A549 (cell line): ENCODE data around the gene CNPY4. TPM values are rescaled to one million over a fixed set of nuclear protein-coding genes. Genes with fewer than 3 reads are reported as not detected.

Experiments
- ATAC-seq, 2 experiments: fragments of 200-7000 bp in 1 of 2; fragments of >200 bp in 1 of 2; cut with Nextera tagmentation in 1 of 2; cut with Tn5 transposase in 1 of 2; 3 replicates each; pipeline versions ENCODE4 v1.8.0 to v1.9.1; 2018 to 2020; ENCODE audit warnings: mild to moderate bottlenecking in 1 of 2, moderate library complexity in 1 of 2
- CTCF ChIA-PET: fragments of 300-600 bp; sonication (Branson Sonifier 250); formaldehyde crosslinking; extraction: SDS; loops from one replicate; lab custom pipeline; 2021; ENCODE audit warnings: antibody characterized with exemption, inconsistent platforms; lab: Yijun Ruan, JAX
- POLR2A ChIA-PET: fragments of 350-600 bp; formaldehyde crosslinking; extraction: SDS; loops from one replicate; lab custom pipeline; 2021; ENCODE audit warnings: antibody characterized with exemption, inconsistent platforms; lab: Yijun Ruan, JAX
- DNase-seq, 2 experiments: peaks; one replicate each; pipeline versions ENCODE4 v3.0.0 to v3.0.0-alpha.2; 2011 to 2016; ENCODE audit warnings: low read depth in 1 of 2, low spot score in 1 of 2
- FAIRE-seq: peaks from 2 replicates; lab custom pipeline; 2011; peaks lifted over from hg19 to GRCh38; lab: Jason Lieb, UNC
- H3K27ac ChIP-seq, 2 experiments: fragments of >200 bp; sonication (Bioruptor Twin); formaldehyde crosslinking; 3 replicates each; pipeline ENCODE4 v1.5.1; 2016 to 2017
- H3K4me1 ChIP-seq: fragments of >200 bp; sonication (Bioruptor Twin); formaldehyde crosslinking; 3 replicates; pipeline ENCODE4 v1.6.1; 2016
- H3K4me2 ChIP-seq: fragments of >200 bp; sonication (Bioruptor Twin); formaldehyde crosslinking; 3 replicates; pipeline ENCODE4 v1.6.1; 2016
- H3K4me3 ChIP-seq: fragments of >200 bp; sonication (Bioruptor Twin); formaldehyde crosslinking; 3 replicates; pipeline ENCODE4 v1.5.1; 2016
- H3K9me3 ChIP-seq: fragments of >200 bp; sonication (Bioruptor Twin); formaldehyde crosslinking; 3 replicates; pipeline ENCODE4 v1.6.1; 2016
- CBX2 ChIP-seq: fragments of 200-600 bp; sonication (generic); IDR thresholded peaks from 2 replicates; pipeline ENCODE4 v1.6.1; 2016; ENCODE audit warnings: low read depth, mild to moderate bottlenecking, borderline replicate concordance
- CBX8 ChIP-seq: fragments of 200-600 bp; sonication (generic); IDR thresholded peaks from 2 replicates; pipeline ENCODE4 v1.6.1; 2016
- CHD2 ChIP-seq: fragments of 150-350 bp; IDR thresholded peaks from 2 replicates; pipeline ENCODE4 v1.6.1; 2014; ENCODE audit warnings: low read length; ENCODE audit not compliant: partially characterized antibody
- CHD4 ChIP-seq: fragments of 200-600 bp; sonication (generic); IDR thresholded peaks from 2 replicates; pipeline ENCODE4 v1.6.1; 2016; ENCODE audit warnings: antibody characterized with exemption, mild to moderate bottlenecking, borderline replicate concordance
- EP300 ChIP-seq, 2 experiments: fragments of >200 bp; sonication (Bioruptor Twin); formaldehyde crosslinking; IDR thresholded peaks; 2 replicates in 1 of 2; 3 replicates in 1 of 2; pipeline ENCODE4 v1.6.1; 2016 to 2017
- GATA3 ChIP-seq: IDR thresholded peaks from 2 replicates; pipeline ENCODE4 v1.6.1; 2012; ENCODE audit warnings: borderline replicate concordance
- MAZ ChIP-seq: fragments of 150-350 bp; IDR thresholded peaks from 2 replicates; pipeline ENCODE4 v1.6.1; 2014; ENCODE audit warnings: antibody characterized with exemption, low read depth, low read length, borderline replicate concordance
- POLR2A ChIP-seq: IDR thresholded peaks from 2 replicates; pipeline ENCODE4 v1.6.1; 2012; ENCODE audit warnings: mild to moderate bottlenecking, low read length
- POLR2AphosphoS2 ChIP-seq: conservative IDR thresholded peaks from 2 replicates; pipeline ENCODE4 v1.6.1; 2012; ENCODE audit warnings: low read length, improper control_type of control experiment, inconsistent platforms
- RCOR1 ChIP-seq: fragments of 150-350 bp; IDR thresholded peaks from 2 replicates; pipeline ENCODE4 v1.6.1; 2014; ENCODE audit warnings: antibody characterized with exemption, low read length, low read depth
- SREBF2 ChIP-seq: fragments of 450-650 bp; IDR thresholded peaks from 2 replicates; pipeline ENCODE4 v1.6.1; 2014; ENCODE audit warnings: mild to moderate bottlenecking, moderate library complexity
- TFCP2L1 ChIP-seq: fragments of 250-450 bp; sonication (Bioruptor Pico); IDR thresholded peaks from 2 replicates; pipeline ENCODE4 v1.5.0; 2021; ENCODE audit warnings: mild to moderate bottlenecking
- ZSCAN20 ChIP-seq: fragments of 250-450 bp; sonication (Bioruptor Pico); IDR thresholded peaks from 2 replicates; pipeline ENCODE4 v1.8.0; 2022; ENCODE audit warnings: mild to moderate bottlenecking, moderate library complexity
- WGBS: methylation state at CpG from one replicate; pipeline ENCODE4 v1.1.6; 2017; ENCODE audit errors: missing lambda C conversion rate; 5-methylcytosine and 5-hydroxymethylcytosine counted together
- polyA plus RNA-seq, 4 experiments: library from polyadenylated mRNA; depleted of rRNA in 3 of 4; stranded (reverse); fragments of >200 nt; fragmentation: RNase III in 1 of 4; extraction: RNeasy Plus Mini Kit Qiagen cat#74134 plus additional on column Dnase treatment in 1 of 4; gene quantifications; 2 replicates in 3 of 4; 3 replicates in 1 of 4; pipeline ENCODE4 v1.2.3, GENCODE V29; 2011 to 2017
- TF ChIP-seq, protein P1 (sequence below): fragments of >200 bp; sonication (Bioruptor Twin); formaldehyde crosslinking; IDR thresholded peaks from 2 replicates; pipeline ENCODE4 v1.6.1; 2016
- TF ChIP-seq, protein P2 (sequence below): fragments of 250-450 bp; sonication (Bioruptor Pico); IDR thresholded peaks from 2 replicates; pipeline ENCODE4 v1.5.0; 2020; ENCODE audit warnings: low read depth, mild to moderate bottlenecking, moderate library complexity
- TF ChIP-seq, protein P3 (sequence below): fragments of >200 bp; sonication (Bioruptor Twin); formaldehyde crosslinking; IDR thresholded peaks from 3 replicates; pipeline ENCODE4 v1.5.1; 2016
- TF ChIP-seq, protein P4 (sequence below): fragments of 450-650 bp; IDR thresholded peaks from 2 replicates; pipeline ENCODE4 v1.6.1; 2014; ENCODE audit warnings: antibody characterized with exemption
- TF ChIP-seq, protein P5 (sequence below): IDR thresholded peaks from 2 replicates; pipeline ENCODE4 v1.6.1; 2012

Gene CNPY4
- polyA plus RNA-seq, 2 of the 4 experiments (the other 2 are of a cell fraction), result 11.7 to 22.8 TPM

DNA sequence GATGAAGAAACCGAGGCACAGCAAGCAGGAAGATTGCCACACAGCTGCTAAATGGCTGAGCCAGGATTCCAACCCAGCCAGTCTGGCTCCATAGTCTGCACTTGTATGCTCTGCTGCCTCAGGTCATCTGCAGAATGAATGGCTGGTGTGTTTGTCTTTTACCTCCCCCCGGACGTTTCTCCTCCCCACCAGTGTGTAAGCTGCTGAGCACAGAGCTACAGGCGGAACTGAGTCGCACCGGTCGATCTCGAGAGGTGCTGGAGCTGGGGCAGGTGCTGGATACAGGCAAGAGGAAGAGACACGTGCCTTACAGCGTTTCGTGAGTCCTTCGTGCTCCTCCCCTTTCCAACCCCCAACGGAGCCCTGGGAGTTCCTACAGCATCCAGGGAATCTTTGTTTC lies 2.6 kb downstream of the CNPY4 start:
- no peaks in the 10 kb centered on the region for H3K9me3 ChIP-seq
- no peak for DNase-seq
- TF ChIP-seq, protein P1, sequence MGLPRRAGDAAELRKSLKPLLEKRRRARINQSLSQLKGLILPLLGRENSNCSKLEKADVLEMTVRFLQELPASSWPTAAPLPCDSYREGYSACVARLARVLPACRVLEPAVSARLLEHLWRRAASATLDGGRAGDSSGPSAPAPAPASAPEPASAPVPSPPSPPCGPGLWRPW, result no peak
- TF ChIP-seq POLR2A, result no peak
- TF ChIP-seq, all 56 proteins: peak for 0
- WGBS, result 85% methylated on average over 13 of the region's 13 CpGs
- no peak for FAIRE-seq
- ATAC-seq, result no peak
- Histone ChIP-seq H3K4me2 (no peak overlapping the region), H3K27ac (no peak overlapping the region), H3K4me3 (no peak overlapping the region), H3K4me1 (peaks cover 29% of the 10 kb centered on the region)
- CTCF ChIA-PET, result interaction anchor here (1.5 to 5.6 kb wide), 2 partner anchors 8 to 9 kb away, joined by 4 to 46 read pairs; no protein-coding TSS in a partner anchor
- POLR2A ChIA-PET, result interaction anchor here (1.4 to 1.8 kb wide), 2 partner anchors 21 to 307 kb away, joined by 4 to 6 read pairs; partner anchors contain the start of genes AP4M1, MCM7 and MEPCE

DNA sequence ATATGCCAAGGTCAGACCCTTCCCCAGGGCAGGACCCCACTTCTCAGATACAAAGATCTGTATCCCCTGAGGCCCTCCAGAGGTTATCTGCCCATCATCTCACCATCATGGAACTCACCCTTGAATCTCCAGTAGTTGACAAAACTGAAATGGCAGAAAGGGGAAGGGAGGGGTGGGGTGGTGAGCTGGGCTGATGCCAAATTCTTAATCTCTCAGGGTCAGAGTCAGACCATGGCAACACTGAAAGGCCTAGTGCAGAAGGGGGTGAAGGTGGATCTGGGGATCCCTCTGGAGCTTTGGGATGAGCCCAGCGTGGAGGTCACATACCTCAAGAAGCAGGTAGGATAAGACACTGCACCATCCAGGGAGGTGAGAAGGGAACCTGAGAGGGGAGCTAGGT lies 3.1 kb downstream of the CNPY4 start:
- TF ChIP-seq, protein P2, sequence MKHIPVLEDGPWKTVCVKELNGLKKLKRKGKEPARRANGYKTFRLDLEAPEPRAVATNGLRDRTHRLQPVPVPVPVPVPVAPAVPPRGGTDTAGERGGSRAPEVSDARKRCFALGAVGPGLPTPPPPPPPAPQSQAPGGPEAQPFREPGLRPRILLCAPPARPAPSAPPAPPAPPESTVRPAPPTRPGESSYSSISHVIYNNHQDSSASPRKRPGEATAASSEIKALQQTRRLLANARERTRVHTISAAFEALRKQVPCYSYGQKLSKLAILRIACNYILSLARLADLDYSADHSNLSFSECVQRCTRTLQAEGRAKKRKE (CRISPR knock-in tag), result no peak
- TF ChIP-seq, protein P3, sequence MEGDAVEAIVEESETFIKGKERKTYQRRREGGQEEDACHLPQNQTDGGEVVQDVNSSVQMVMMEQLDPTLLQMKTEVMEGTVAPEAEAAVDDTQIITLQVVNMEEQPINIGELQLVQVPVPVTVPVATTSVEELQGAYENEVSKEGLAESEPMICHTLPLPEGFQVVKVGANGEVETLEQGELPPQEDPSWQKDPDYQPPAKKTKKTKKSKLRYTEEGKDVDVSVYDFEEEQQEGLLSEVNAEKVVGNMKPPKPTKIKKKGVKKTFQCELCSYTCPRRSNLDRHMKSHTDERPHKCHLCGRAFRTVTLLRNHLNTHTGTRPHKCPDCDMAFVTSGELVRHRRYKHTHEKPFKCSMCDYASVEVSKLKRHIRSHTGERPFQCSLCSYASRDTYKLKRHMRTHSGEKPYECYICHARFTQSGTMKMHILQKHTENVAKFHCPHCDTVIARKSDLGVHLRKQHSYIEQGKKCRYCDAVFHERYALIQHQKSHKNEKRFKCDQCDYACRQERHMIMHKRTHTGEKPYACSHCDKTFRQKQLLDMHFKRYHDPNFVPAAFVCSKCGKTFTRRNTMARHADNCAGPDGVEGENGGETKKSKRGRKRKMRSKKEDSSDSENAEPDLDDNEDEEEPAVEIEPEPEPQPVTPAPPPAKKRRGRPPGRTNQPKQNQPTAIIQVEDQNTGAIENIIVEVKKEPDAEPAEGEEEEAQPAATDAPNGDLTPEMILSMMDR, result no peak
- TF ChIP-seq RCOR1, result no peak
- TF ChIP-seq, protein P1, result no peak
- TF ChIP-seq MAZ, result no peak
- no peak for TF ChIP-seq SREBF2
- TF ChIP-seq POLR2AphosphoS2, result no peak
- no peak for TF ChIP-seq GATA3
- no peak for TF ChIP-seq ZSCAN20 (CRISPR knock-in tag)
- TF ChIP-seq, protein P4, sequence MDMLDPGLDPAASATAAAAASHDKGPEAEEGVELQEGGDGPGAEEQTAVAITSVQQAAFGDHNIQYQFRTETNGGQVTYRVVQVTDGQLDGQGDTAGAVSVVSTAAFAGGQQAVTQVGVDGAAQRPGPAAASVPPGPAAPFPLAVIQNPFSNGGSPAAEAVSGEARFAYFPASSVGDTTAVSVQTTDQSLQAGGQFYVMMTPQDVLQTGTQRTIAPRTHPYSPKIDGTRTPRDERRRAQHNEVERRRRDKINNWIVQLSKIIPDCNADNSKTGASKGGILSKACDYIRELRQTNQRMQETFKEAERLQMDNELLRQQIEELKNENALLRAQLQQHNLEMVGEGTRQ, result no peak
- TF ChIP-seq, protein P5, sequence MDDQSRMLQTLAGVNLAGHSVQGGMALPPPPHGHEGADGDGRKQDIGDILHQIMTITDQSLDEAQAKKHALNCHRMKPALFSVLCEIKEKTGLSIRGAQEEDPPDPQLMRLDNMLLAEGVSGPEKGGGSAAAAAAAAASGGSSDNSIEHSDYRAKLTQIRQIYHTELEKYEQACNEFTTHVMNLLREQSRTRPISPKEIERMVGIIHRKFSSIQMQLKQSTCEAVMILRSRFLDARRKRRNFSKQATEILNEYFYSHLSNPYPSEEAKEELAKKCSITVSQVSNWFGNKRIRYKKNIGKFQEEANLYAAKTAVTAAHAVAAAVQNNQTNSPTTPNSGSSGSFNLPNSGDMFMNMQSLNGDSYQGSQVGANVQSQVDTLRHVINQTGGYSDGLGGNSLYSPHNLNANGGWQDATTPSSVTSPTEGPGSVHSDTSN, result no peak
- TF ChIP-seq TFCP2L1 (CRISPR knock-in tag), result no peak
- no peak for TF ChIP-seq CBX8
- TF ChIP-seq POLR2A, result no peak
- TF ChIP-seq CHD2, result no peak
- TF ChIP-seq CBX2, result no peak
- no peak for TF ChIP-seq CHD4
- TF ChIP-seq EP300 (IDR thresholded peaks at IDR 0.05), result no peak
- ChIA-PET POLR2A (interaction anchor here (1.4 kb wide), 1 partner anchor 21 kb away, joined by 6 read pairs; the partner anchor contains the start of genes AP4M1 and MCM7), CTCF (interaction anchor here (1.5 to 5.6 kb wide), 2 partner anchors 9 kb away, joined by 4 to 46 read pairs; no protein-coding TSS in a partner anchor)
- no peak overlapping the region for H3K4me3 ChIP-seq
- no peak for ATAC-seq
- DNase-seq, result no peak
- H3K4me2 ChIP-seq, result no peak overlapping the region
- peaks cover 29% of the 10 kb centered on the region for H3K4me1 ChIP-seq
- H3K27ac ChIP-seq, result no peak overlapping the region
- FAIRE-seq, result no peak
- 91% methylated on average over 1 of the region's 1 CpG for WGBS
- no peaks in the 10 kb centered on the region for H3K9me3 ChIP-seq
